Stomach smooth muscle (tissue), 2 donors: ENCODE measurements around the gene HS3ST6.

Experiments
- H3K27ac ChIP-seq: one replicate; pipeline ENCODE4 v1.7.0; 2013; ENCODE audit warnings: mild to moderate bottlenecking, low read length, inconsistent platforms
- H3K27me3 ChIP-seq, 2 donors: one replicate each; pipeline ENCODE4 v1.7.0; 2013; ENCODE audit warnings: low read length in 2 of 2; ENCODE audit not compliant: insufficient read depth in 2 of 2, control insufficient read depth in 1 of 2
- H3K36me3 ChIP-seq, 2 donors: one replicate each; pipeline ENCODE4 v1.7.0; 2013; ENCODE audit warnings: low read length in 2 of 2; ENCODE audit not compliant: control insufficient read depth in 2 of 2, insufficient read depth in 2 of 2
- H3K4me1 ChIP-seq: one replicate; pipeline ENCODE4 v1.7.0; 2013; ENCODE audit warnings: low read length; ENCODE audit not compliant: control insufficient read depth, insufficient read depth
- H3K4me3 ChIP-seq, 2 donors: one replicate each; pipeline ENCODE4 v1.7.0; 2013; ENCODE audit warnings: low read length in 2 of 2
- H3K9ac ChIP-seq, 2 donors: one replicate each; pipeline ENCODE4 v1.7.0; 2013; ENCODE audit warnings: low read length in 2 of 2, mild to moderate bottlenecking in 1 of 2
- H3K9me3 ChIP-seq, 2 donors: one replicate each; pipeline ENCODE4 v1.7.0; 2013; ENCODE audit warnings: low read length in 2 of 2; ENCODE audit not compliant: control insufficient read depth in 2 of 2
- donor health status: healthy.
- donor health status: Pancreatic carcinoma.

Gene HS3ST6

DNA sequence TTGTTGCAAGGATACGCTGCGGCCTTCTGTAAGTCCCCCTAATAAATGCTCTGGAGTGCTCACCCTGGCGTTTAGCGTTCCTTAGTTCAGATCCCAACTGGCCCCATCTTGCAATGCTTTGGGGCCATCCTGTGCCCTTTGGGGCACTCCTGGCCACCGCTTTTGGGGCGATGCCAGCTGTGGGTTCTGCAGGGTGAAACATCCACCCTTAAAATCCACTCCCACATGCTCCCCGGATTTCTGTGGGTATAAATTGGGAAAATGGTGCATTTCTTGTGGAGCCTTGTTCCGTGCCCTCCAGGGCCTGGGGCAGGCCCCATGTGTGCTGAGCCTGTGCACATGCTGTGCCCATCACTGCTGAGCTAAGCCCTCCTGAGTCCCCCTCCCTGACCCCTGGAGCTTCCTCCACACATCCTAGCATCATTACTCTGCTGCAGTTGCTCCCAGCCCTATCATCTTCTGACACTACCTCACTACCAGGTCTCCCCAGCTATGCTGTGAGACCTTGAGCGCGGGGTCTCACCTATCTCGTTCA, 18.8 kb upstream of the HS3ST6 start:
- H3K27ac ChIP-seq: no peak overlapping the region
- H3K4me3 ChIP-seq: no peak overlapping the region
- no peak overlapping the region for H3K9ac ChIP-seq
- H3K9me3 ChIP-seq: no peaks in the 10 kb centered on the region
- peaks cover 2% of the 10 kb centered on the region in 2 donors for H3K27me3 ChIP-seq
- H3K4me1 ChIP-seq: peaks cover 12% of the 10 kb centered on the region
- peaks cover 16 to 21% of the 10 kb centered on the region in 2 donors for H3K36me3 ChIP-seq

- Histone ChIP-seq H3K4me1 (peaks cover 4% of the 10 kb centered on the region), H3K27me3 (peaks cover 2% of the 10 kb centered on the region in 2 donors), H3K36me3 (peaks cover 4 to 6% of the 10 kb centered on the region in 2 donors), H3K9me3 (no peaks in the 10 kb centered on the region), H3K9ac (no peak overlapping the region), H3K27ac (no peak overlapping the region), H3K4me3 (no peak overlapping the region)
Measured at GRCh38 chr16:1933097-1933661, 15.0 kb upstream of the HS3ST6 start.

DNA sequence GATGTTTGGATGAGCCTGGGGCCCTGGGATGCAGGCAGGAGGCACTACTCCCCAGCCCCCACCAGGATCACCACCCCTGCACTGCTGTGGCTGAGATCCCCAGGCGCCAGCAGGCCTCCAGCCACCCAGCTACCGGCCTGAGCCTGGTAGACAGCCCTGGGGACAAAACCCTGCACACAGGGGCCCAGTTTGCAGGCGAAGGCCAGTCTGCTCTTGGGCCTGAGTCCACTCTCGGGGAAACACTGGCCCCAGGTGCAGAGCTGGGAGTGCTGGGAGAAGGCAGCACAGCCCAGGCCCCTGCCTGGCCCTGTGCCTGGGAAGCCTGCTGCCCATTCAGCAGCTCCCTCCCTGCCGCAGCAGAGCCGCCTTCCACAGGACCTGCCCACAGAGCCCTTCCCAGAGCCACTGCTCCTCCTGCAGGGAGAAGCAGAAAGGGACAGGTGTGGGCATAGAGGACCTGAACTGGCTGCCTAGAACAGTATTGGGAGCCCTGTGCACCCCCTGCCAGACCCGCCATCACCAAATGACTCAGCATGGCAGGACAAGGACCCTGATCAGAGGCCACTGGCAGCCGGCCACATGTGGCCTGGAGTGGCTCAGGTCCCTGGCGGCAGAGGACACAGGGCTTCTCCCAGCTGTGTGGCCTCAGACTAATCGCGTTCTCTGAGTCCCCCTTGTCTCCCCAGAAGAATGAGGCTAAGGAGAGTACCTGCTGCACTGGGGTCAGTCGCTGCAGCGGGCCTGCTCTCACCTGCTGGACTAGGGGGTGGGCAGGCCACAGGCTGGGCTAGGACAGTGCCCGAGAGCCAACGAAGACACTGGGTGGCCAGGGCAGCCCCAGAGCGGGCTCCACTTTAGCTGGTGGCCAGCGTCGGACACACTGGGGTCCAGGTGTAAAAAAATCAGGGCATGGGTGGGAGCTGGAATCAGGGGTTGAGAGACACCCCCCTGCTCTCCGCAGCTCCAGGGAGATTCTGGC, 14.1 kb upstream of the HS3ST6 start:
- H3K4me3 ChIP-seq: no peak overlapping the region
- H3K9ac ChIP-seq: no peak overlapping the region
- H3K27ac ChIP-seq: no peak overlapping the region
- H3K4me1 ChIP-seq: peaks cover 4% of the 10 kb centered on the region
- H3K9me3 ChIP-seq: no peaks in the 10 kb centered on the region
- H3K27me3 ChIP-seq: peaks cover 2% of the 10 kb centered on the region in 2 donors
- H3K36me3 ChIP-seq: peaks cover 0 to 4% of the 10 kb centered on the region in 2 donors

- no peak overlapping the region for H3K4me3 ChIP-seq
- no peaks in the 10 kb centered on the region for H3K36me3 ChIP-seq
- H3K27ac ChIP-seq: no peak overlapping the region
- no peaks in the 10 kb centered on the region for H3K9me3 ChIP-seq
- H3K4me1 ChIP-seq: peaks cover 4% of the 10 kb centered on the region
- no peak overlapping the region for H3K9ac ChIP-seq
- H3K27me3 ChIP-seq: peaks cover 2 to 4% of the 10 kb centered on the region in 2 donors
Measured at GRCh38 chr16:1930338-1930720, 12.1 kb upstream of the HS3ST6 start.

- Histone ChIP-seq H3K27ac (no peak overlapping the region), H3K4me3 (peak overlapping the region in 1 of 2 donors; percentile 70), H3K9ac (peak overlapping the region in 1 of 2 donors; percentile 20), H3K4me1 (peaks cover 4% of the 10 kb centered on the region), H3K36me3 (no peaks in the 10 kb centered on the region), H3K27me3 (peaks cover 2 to 4% of the 10 kb centered on the region in 2 donors), H3K9me3 (no peaks in the 10 kb centered on the region)
Measured at GRCh38 chr16:1929578-1930337, 11.5 kb upstream of the HS3ST6 start.

GRCh38 chr16:1929105-1929504, 10.9 kb upstream of the HS3ST6 start:
- peaks cover 7 to 8% of the 10 kb centered on the region in 2 donors for H3K27me3 ChIP-seq
- no peaks in the 10 kb centered on the region for H3K9me3 ChIP-seq
- H3K9ac ChIP-seq: peak overlapping the region in 1 of 2 donors; percentile 20
- H3K4me3 ChIP-seq: peak overlapping the region; percentile 48 to 70
- peaks cover 4% of the 10 kb centered on the region for H3K4me1 ChIP-seq
- no peaks in the 10 kb centered on the region for H3K36me3 ChIP-seq
- no peak overlapping the region for H3K27ac ChIP-seq

- peaks cover 22 to 26% of the 10 kb centered on the region in 2 donors for H3K27me3 ChIP-seq
- H3K4me3 ChIP-seq: no peak overlapping the region
- H3K27ac ChIP-seq: no peak overlapping the region
- peaks cover 0 to 2% of the 10 kb centered on the region in 2 donors for H3K9me3 ChIP-seq
- peaks cover 9% of the 10 kb centered on the region for H3K4me1 ChIP-seq
- H3K9ac ChIP-seq: no peak overlapping the region
- no peaks in the 10 kb centered on the region for H3K36me3 ChIP-seq
Measured at GRCh38 chr16:1926271-1926670, 8.1 kb upstream of the HS3ST6 start.

DNA sequence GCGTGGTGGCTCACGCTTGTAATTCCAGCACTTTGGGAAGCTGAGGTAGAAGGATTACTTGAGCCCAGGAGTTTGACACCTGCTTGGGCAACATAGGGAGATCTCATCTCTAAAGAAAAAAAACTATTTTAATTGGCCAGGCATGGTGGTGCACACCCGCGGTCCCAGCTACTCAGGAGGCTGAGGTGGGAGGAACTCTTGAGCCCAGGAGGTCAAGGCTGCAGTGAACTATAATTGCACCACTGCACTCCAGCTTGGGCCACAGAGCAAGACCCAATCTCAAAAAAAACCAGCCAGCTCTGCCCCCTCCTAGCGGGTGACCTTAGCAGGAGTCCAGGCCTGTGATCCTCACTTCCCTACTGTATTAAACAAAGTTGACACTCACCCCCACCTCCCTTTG, 5.9 kb upstream of the HS3ST6 start:
- Histone ChIP-seq H3K27me3 (peaks cover 42 to 44% of the 10 kb centered on the region in 2 donors), H3K4me3 (no peak overlapping the region), H3K9ac (no peak overlapping the region), H3K27ac (no peak overlapping the region), H3K4me1 (peaks cover 5% of the 10 kb centered on the region), H3K9me3 (peaks cover 0 to 2% of the 10 kb centered on the region in 2 donors), H3K36me3 (no peaks in the 10 kb centered on the region)

- Histone ChIP-seq H3K4me3 (no peak overlapping the region), H3K9me3 (peaks cover 0 to 2% of the 10 kb centered on the region in 2 donors), H3K27me3 (peaks cover 46 to 49% of the 10 kb centered on the region in 2 donors), H3K36me3 (no peaks in the 10 kb centered on the region), H3K27ac (no peak overlapping the region), H3K4me1 (peaks cover 8% of the 10 kb centered on the region), H3K9ac (no peak overlapping the region)
Measured at GRCh38 chr16:1923299-1924034, 5.3 kb upstream of the HS3ST6 start.

DNA sequence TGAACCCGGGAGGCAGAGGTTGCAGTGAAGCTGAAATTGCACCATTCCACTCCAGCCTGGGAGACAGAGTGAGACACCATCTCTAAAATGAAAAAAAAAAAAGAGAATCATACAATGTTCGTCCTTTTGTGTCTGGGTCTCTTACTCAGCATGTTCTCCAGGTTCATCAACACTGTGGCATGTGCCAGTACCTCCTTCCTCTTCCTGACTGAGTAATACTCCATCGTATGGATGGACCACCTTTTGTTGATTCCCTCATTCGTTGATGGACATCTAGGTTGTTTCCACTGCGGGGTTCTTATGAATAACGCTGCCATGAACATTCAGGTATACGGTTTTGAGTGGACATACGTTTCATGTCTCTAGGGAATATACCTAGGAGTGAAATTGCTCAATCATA, 4.1 kb upstream of the HS3ST6 start:
- Histone ChIP-seq H3K9ac (no peak overlapping the region), H3K9me3 (peaks cover 0 to 2% of the 10 kb centered on the region in 2 donors), H3K36me3 (no peaks in the 10 kb centered on the region), H3K27me3 (peaks cover 50 to 55% of the 10 kb centered on the region in 2 donors), H3K27ac (no peak overlapping the region), H3K4me1 (peaks cover 9% of the 10 kb centered on the region), H3K4me3 (no peak overlapping the region)
